ENCODE data around the gene KCNMB4. TPM values are rescaled to one million over a fixed set of nuclear protein-coding genes. Genes with fewer than 3 reads are reported as not detected.

The KCNMB4 gene
- total RNA-seq, 2 experiments from 2014 or later: 1.3 to 1.5 TPM

- Mint-ChIP-seq H3K27me3 (no peaks in the 10 kb centered on the region), H3K27ac (no peak overlapping the region), H3K36me3 (peaks cover 14% of the 10 kb centered on the region), H3K9me3 (no peaks in the 10 kb centered on the region), H3K4me1 (ENCODE audit: low read depth) (no peaks in the 10 kb centered on the region), H3K4me3 (no peak overlapping the region)
- intact Hi-C loops (cut with micrococcal nuclease): no loop called here
- ChIA-PET CTCF (no interaction called here), POLR2A (no interaction called here)
- no peak for DNase-seq
Measured at GRCh38 chr12:70354787-70355186, 11.3 kb upstream of the KCNMB4 start.

- Mint-ChIP-seq H3K4me1 (ENCODE audit: low read depth) (no peaks in the 10 kb centered on the region), H3K27me3 (no peaks in the 10 kb centered on the region), H3K9me3 (no peaks in the 10 kb centered on the region), H3K27ac (no peak overlapping the region), H3K4me3 (no peak overlapping the region), H3K36me3 (peaks cover 14% of the 10 kb centered on the region)
- no peak for DNase-seq
- CTCF ChIA-PET: no interaction called here
- POLR2A ChIA-PET: interaction anchor here (1.2 kb wide), 1 partner anchor 10 kb away, joined by 3 read pairs; the partner anchor contains the start of gene KCNMB4
- intact Hi-C loops (cut with micrococcal nuclease): no loop called here
Measured at GRCh38 chr12:70355972-70356371, 10.1 kb upstream of the KCNMB4 start.

- Mint-ChIP-seq H3K36me3 (peaks cover 3% of the 10 kb centered on the region), H3K4me1 (ENCODE audit: low read depth) (peaks cover under 1% of the 10 kb centered on the region), H3K27ac (no peak overlapping the region), H3K27me3 (peaks cover under 1% of the 10 kb centered on the region), H3K9me3 (no peaks in the 10 kb centered on the region), H3K4me3 (no peak overlapping the region)
- ChIA-PET CTCF (no interaction called here), POLR2A (no interaction called here)
- intact Hi-C loops (cut with micrococcal nuclease): loop anchor here (10.0 kb wide), 1 partner anchor 775 kb away; the partner anchor contains the start of gene CCT2
- no peak for DNase-seq
Measured at GRCh38 chr12:70359458-70360197, 6.5 kb upstream of the KCNMB4 start.

GRCh38 chr12:70360218-70360617, 5.9 kb upstream of the KCNMB4 start:
- H3K9me3 Mint-ChIP-seq: no peaks in the 10 kb centered on the region
- peaks cover 5% of the 10 kb centered on the region for H3K27me3 Mint-ChIP-seq
- POLR2A ChIA-PET: no interaction called here
- CTCF ChIA-PET: no interaction called here
- no peak for DNase-seq
- intact Hi-C loops (cut with micrococcal nuclease): loop anchor here (10.0 kb wide), 1 partner anchor 775 kb away; the partner anchor contains the start of gene CCT2
- H3K27ac Mint-ChIP-seq: no peak overlapping the region
- H3K4me1 Mint-ChIP-seq (ENCODE audit: low read depth): peaks cover 6% of the 10 kb centered on the region
- H3K36me3 Mint-ChIP-seq: no peaks in the 10 kb centered on the region
- H3K4me3 Mint-ChIP-seq: no peak overlapping the region

GRCh38 chr12:70364695-70365397, 1.2 kb upstream of the KCNMB4 start:
- H3K4me3 Mint-ChIP-seq: peak overlapping the region; percentile 73
- H3K9me3 Mint-ChIP-seq: no peaks in the 10 kb centered on the region
- intact Hi-C loops (cut with micrococcal nuclease): loop anchor here (5.0 to 10.0 kb wide), 3 partner anchors 48 to 780 kb away; partner anchors contain the start of gene CCT2
- H3K27me3 Mint-ChIP-seq: peaks cover 5% of the 10 kb centered on the region
- H3K27ac Mint-ChIP-seq: no peak overlapping the region
- H3K4me1 Mint-ChIP-seq (ENCODE audit: low read depth): peaks cover 18% of the 10 kb centered on the region
- DNase-seq: no peak
- H3K36me3 Mint-ChIP-seq: no peaks in the 10 kb centered on the region
- CTCF ChIA-PET: no interaction called here
- POLR2A ChIA-PET: no interaction called here

GRCh38 chr12:70365398-70365647, 767 bp upstream of the KCNMB4 start:
- peaks cover 5% of the 10 kb centered on the region for H3K27me3 Mint-ChIP-seq
- peak overlapping the region; percentile 73 for H3K4me3 Mint-ChIP-seq
- H3K36me3 Mint-ChIP-seq: no peaks in the 10 kb centered on the region
- CTCF ChIA-PET: interaction anchor here (1.2 kb wide), 1 partner anchor 123 kb away, joined by 4 read pairs; no protein-coding TSS in a partner anchor
- H3K4me1 Mint-ChIP-seq (ENCODE audit: low read depth): peaks cover 18% of the 10 kb centered on the region
- DNase-seq: no peak
- no peaks in the 10 kb centered on the region for H3K9me3 Mint-ChIP-seq
- POLR2A ChIA-PET: interaction anchor here (0.8 kb wide), 1 partner anchor 9 kb away, joined by 3 read pairs; no protein-coding TSS in a partner anchor
- intact Hi-C loops (cut with micrococcal nuclease): loop anchor here (5.0 to 10.0 kb wide), 3 partner anchors 48 to 781 kb away; partner anchors contain the start of gene CCT2
- H3K27ac Mint-ChIP-seq: no peak overlapping the region

- ChIA-PET CTCF (interaction anchor here (1.2 kb wide), 2 partner anchors 9 to 124 kb away, joined by 3 to 4 read pairs; no protein-coding TSS in a partner anchor), POLR2A (interaction anchor here (0.5 to 0.9 kb wide), 2 partner anchors 124 to 726 kb away, joined by 3 to 4 read pairs; no protein-coding TSS in a partner anchor)
- intact Hi-C loops (cut with micrococcal nuclease): loop anchor here (1.0 to 10.0 kb wide), 6 partner anchors 49 to 1008 kb away; partner anchors contain the start of genes CCT2, CNOT2, RAB3IP and YEATS4
- Mint-ChIP-seq H3K9me3 (no peaks in the 10 kb centered on the region), H3K4me1 (ENCODE audit: low read depth) (peaks cover 18% of the 10 kb centered on the region), H3K27me3 (peaks cover 6% of the 10 kb centered on the region), H3K4me3 (peak overlapping the region; percentile 90), H3K36me3 (no peaks in the 10 kb centered on the region), H3K27ac (peak overlapping the region; percentile 51)
- DNase-seq: peak; percentile 71
Measured at GRCh38 chr12:70366581-70367257, 629 bp downstream of the KCNMB4 start.

- ChIA-PET CTCF (no interaction called here), POLR2A (interaction anchor here (0.5 to 0.9 kb wide), 2 partner anchors 125 to 726 kb away, joined by 3 to 4 read pairs; no protein-coding TSS in a partner anchor)
- peaks cover 7% of the 10 kb centered on the region for H3K27me3 Mint-ChIP-seq
- H3K36me3 Mint-ChIP-seq: no peaks in the 10 kb centered on the region
- H3K4me3 Mint-ChIP-seq: peak overlapping the region; percentile 90
- DNase-seq: no peak
- no peaks in the 10 kb centered on the region for H3K9me3 Mint-ChIP-seq
- peaks cover 18% of the 10 kb centered on the region for H3K4me1 Mint-ChIP-seq (ENCODE audit: low read depth)
- H3K27ac Mint-ChIP-seq: no peak overlapping the region
- intact Hi-C loops (cut with micrococcal nuclease): loop anchor here (2.0 to 10.0 kb wide), 4 partner anchors 50 to 1009 kb away; partner anchors contain the start of genes CCT2 and YEATS4
Measured at GRCh38 chr12:70367258-70368141, 1.4 kb downstream of the KCNMB4 start.

- ChIA-PET POLR2A (no interaction called here), CTCF (interaction anchor here (0.6 kb wide), 1 partner anchor 1541 kb away, joined by 3 read pairs; no protein-coding TSS in a partner anchor)
Measured at GRCh38 chr12:70372881-70373280, 6.8 kb downstream of the KCNMB4 start.

GRCh38 chr12:70379846-70380245, 13.8 kb downstream of the KCNMB4 start:
- no peak for DNase-seq
- intact Hi-C loops (cut with micrococcal nuclease): no loop called here
- H3K4me1 Mint-ChIP-seq (ENCODE audit: low read depth): peaks cover 14% of the 10 kb centered on the region
- peaks cover 4% of the 10 kb centered on the region for H3K36me3 Mint-ChIP-seq
- CTCF ChIA-PET: no interaction called here
- H3K9me3 Mint-ChIP-seq: peaks cover 2% of the 10 kb centered on the region
- POLR2A ChIA-PET: no interaction called here
- H3K27ac Mint-ChIP-seq: no peak overlapping the region
- H3K27me3 Mint-ChIP-seq: no peaks in the 10 kb centered on the region
- H3K4me3 Mint-ChIP-seq: no peak overlapping the region

More at GRCh38 chr12:70372881-70373280, 6.8 kb downstream of the KCNMB4 start:
- DNase-seq: no peak
- Mint-ChIP-seq H3K9me3 (no peaks in the 10 kb centered on the region), H3K36me3 (no peaks in the 10 kb centered on the region), H3K27ac (no peak overlapping the region), H3K27me3 (peaks cover 2% of the 10 kb centered on the region), H3K4me3 (no peak overlapping the region), H3K4me1 (ENCODE audit: low read depth) (no peaks in the 10 kb centered on the region)
- intact Hi-C loops (cut with micrococcal nuclease): no loop called here

GRCh38 chr12:70383484-70383883, 17.4 kb downstream of the KCNMB4 start:
- intact Hi-C loops (cut with micrococcal nuclease): no loop called here
- peaks cover 2% of the 10 kb centered on the region for H3K9me3 Mint-ChIP-seq
- H3K27ac Mint-ChIP-seq: no peak overlapping the region
- H3K4me1 Mint-ChIP-seq (ENCODE audit: low read depth): peaks cover 14% of the 10 kb centered on the region
- DNase-seq: no peak
- no peaks in the 10 kb centered on the region for H3K27me3 Mint-ChIP-seq
- H3K36me3 Mint-ChIP-seq: peaks cover 2% of the 10 kb centered on the region
- POLR2A ChIA-PET: no interaction called here
- no peak overlapping the region for H3K4me3 Mint-ChIP-seq
- CTCF ChIA-PET: no interaction called here

Data from activated CD4-positive, alpha-beta memory T cell treated with anti-CD3 and anti-CD28 coated beads for 36 hours (primary cell).